ENCODE measurements around the gene SMTNL2. TPM values are rescaled to one million over a fixed set of nuclear protein-coding genes. Genes with fewer than 3 reads are reported as not detected.
"Not testable (repeated sequence)": the region's sequence is repeated elsewhere in the genome, so short reads cannot be mapped to it uniquely, and the experiment has no call there.

Gene SMTNL2
- total RNA-seq, 1 donor from 2014 or later: 0.46 TPM

DNA sequence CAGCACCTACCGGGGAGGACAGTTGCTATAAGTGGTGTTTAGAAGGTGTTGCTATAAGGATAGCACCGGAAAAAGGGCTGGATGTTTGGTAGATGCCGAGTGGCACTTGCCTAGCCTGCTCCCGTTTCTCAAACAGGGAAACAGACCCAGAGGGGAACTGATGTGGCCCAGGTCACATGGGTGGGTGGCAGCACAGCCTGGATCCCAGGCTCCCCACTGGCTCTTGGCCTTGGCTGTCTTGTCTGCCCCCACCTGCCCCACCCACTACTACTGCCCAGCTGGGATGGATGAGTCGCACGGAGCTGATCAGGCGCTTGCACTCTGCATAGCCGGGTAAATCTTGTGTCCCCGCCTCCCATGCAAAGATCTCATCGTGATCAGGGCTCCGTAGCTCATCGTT, 7.2 kb downstream of the SMTNL2 start:
- Histone ChIP-seq H3K4me3 (ENCODE audit: low read depth, low read length) (no peak overlapping the region), H3K36me3 (ENCODE audit: control insufficient read depth, insufficient read depth, low read length) (no peaks in the 10 kb centered on the region), H3K27me3 (ENCODE audit: control insufficient read depth, insufficient read depth, low read length) (peaks cover 36% of the 10 kb centered on the region)
- TF ChIP-seq, protein P1, sequence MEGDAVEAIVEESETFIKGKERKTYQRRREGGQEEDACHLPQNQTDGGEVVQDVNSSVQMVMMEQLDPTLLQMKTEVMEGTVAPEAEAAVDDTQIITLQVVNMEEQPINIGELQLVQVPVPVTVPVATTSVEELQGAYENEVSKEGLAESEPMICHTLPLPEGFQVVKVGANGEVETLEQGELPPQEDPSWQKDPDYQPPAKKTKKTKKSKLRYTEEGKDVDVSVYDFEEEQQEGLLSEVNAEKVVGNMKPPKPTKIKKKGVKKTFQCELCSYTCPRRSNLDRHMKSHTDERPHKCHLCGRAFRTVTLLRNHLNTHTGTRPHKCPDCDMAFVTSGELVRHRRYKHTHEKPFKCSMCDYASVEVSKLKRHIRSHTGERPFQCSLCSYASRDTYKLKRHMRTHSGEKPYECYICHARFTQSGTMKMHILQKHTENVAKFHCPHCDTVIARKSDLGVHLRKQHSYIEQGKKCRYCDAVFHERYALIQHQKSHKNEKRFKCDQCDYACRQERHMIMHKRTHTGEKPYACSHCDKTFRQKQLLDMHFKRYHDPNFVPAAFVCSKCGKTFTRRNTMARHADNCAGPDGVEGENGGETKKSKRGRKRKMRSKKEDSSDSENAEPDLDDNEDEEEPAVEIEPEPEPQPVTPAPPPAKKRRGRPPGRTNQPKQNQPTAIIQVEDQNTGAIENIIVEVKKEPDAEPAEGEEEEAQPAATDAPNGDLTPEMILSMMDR (IDR thresholded peaks at IDR 0.05; ENCODE audit: insufficient read depth, low read length, poor library complexity, severe bottlenecking): no peak
- no peak for DNase-seq (ENCODE audit: low read depth)

DNA sequence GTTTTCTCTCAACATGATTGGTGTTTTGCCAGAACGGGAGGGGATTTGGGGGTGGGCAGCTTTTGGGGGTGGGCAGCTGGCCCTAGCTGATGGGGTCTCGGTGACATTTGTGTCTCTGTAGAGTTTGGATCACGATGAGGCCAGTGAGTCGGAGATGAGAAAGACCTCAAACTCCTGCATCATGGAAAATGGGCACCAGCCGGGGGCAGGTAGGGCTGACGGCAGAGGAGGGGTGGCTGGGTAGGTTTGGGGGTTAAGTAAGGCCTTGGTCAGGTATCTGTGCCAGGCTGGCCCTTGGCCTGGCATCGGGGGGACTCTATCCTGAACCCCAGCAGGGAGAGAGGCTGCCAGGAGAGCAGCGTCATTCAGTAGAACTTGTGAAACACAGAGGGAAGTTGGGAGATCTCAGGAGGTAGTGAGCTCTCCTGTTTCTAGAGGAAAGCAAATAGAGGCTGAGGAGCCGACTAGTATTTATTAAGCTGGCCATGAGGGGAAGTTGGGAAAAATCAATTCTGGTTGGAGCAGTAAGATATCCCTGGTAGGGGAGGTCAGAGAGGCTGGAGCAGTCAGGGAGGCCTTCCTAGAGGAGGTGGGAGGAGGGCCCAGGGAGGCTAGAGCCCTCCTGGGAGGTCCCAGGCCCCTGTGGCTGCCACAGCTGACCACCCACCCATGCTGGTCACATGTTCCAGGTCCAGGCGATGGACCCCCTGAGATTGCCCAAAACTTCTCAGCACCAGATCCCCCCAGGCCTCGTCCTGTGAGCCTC, 8.1 kb downstream of the SMTNL2 start:
- Histone ChIP-seq H3K4me3 (ENCODE audit: low read depth, low read length) (no peak overlapping the region), H3K27me3 (ENCODE audit: control insufficient read depth, insufficient read depth, low read length) (peaks cover 37% of the 10 kb centered on the region), H3K36me3 (ENCODE audit: control insufficient read depth, insufficient read depth, low read length) (no peaks in the 10 kb centered on the region)
- no peak for DNase-seq (ENCODE audit: low read depth)
- TF ChIP-seq, protein P1 (IDR thresholded peaks at IDR 0.05; ENCODE audit: insufficient read depth, low read length, poor library complexity, severe bottlenecking): no peak

DNA sequence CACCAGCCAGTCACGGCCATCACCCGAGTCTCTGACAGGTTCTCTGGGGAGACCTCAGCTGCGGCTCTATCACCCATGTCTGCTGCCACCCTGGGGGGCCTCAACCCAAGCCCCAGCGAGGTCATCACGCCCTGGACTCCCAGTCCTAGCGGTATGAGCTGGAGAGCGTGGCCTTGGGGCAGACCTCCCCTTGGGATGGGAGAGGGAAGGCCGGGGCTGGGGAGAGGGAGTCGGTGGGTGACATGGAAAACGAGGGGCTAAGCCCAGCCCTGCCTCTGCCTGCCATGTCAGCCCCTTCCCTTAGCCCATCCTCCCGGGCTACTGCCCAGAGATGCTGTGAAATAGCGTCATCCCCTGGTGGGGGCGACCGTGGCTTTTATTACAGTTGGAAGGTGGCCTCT, 8.7 kb downstream of the SMTNL2 start:
- TF ChIP-seq, protein P1 (IDR thresholded peaks at IDR 0.05; ENCODE audit: insufficient read depth, low read length, poor library complexity, severe bottlenecking): no peak
- Histone ChIP-seq H3K27me3 (ENCODE audit: control insufficient read depth, insufficient read depth, low read length) (peaks cover 36% of the 10 kb centered on the region), H3K36me3 (ENCODE audit: control insufficient read depth, insufficient read depth, low read length) (no peaks in the 10 kb centered on the region), H3K4me3 (ENCODE audit: low read depth, low read length) (no peak overlapping the region)
- DNase-seq (ENCODE audit: low read depth): no peak

DNA sequence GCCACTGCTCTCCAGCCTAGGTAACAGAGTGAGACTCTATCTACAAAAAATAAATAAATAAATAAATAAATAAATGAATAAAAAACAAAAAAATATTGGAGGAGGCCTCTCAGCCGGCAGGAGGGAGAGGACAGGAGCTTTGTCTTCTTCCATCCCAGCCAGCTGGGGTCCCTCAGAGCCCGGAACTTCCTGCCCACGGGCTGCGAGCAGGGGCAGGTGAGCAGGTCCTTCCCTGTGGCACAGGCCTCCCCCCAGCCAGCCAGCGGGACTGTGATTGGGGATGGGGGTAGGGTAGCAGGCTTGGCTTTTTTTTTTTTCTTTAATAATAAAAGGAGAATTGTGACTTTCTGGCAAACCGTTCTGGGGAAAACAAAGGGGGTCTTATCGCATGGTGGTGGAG, 10.1 kb downstream of the SMTNL2 start:
- Histone ChIP-seq H3K4me3 (ENCODE audit: low read depth, low read length) (no peak overlapping the region), H3K27me3 (ENCODE audit: control insufficient read depth, insufficient read depth, low read length) (peaks cover 28% of the 10 kb centered on the region), H3K36me3 (ENCODE audit: control insufficient read depth, insufficient read depth, low read length) (no peaks in the 10 kb centered on the region)
- TF ChIP-seq, protein P1 (IDR thresholded peaks at IDR 0.05; ENCODE audit: insufficient read depth, low read length, poor library complexity, severe bottlenecking): no peak
- DNase-seq (ENCODE audit: low read depth): no peak

DNA sequence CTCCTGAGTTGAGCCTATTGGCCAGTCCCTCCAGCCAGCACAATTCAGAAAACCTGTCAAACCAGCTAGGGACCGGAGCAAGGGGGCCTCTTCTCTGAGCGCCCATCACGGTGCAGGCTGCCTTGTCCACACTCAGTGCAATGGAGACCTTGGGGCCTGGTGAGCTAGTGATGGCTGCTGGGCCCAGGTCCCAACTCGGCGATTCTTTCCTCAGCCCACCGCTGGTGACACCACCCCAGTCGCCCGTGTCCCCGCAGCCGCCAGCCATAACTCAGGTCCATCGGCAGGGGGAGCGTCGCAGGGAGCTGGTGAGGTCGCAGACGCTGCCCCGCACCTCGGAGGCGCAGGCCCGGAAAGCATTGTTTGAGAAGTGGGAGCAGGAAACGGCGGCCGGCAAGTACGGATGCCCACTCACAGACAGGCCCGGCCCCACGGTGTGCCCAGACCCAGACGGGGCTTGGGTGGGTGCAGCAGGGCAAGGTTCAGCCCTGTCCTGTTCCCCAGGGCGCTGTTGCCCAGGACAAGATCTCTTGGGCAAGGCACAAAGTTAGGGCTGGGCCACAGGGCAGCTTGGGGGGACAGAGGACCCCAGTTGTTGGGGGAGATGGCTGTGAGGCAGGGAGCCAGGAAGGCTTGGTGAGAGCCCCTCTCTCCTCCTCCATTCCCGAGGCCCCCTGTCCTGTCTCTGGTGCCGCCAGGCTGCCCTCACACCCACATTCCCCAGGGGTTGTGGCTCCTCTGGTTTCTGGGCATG, 10.8 kb downstream of the SMTNL2 start:
- H3K27me3 ChIP-seq (ENCODE audit: control insufficient read depth, insufficient read depth, low read length): peaks cover 30% of the 10 kb centered on the region
- H3K36me3 ChIP-seq (ENCODE audit: control insufficient read depth, insufficient read depth, low read length): no peaks in the 10 kb centered on the region
- no peak for DNase-seq (ENCODE audit: low read depth)
- H3K4me3 ChIP-seq (ENCODE audit: low read depth, low read length): no peak overlapping the region
- TF ChIP-seq, protein P1 (IDR thresholded peaks at IDR 0.05; ENCODE audit: insufficient read depth, low read length, poor library complexity, severe bottlenecking): peak; percentile 44

DNA sequence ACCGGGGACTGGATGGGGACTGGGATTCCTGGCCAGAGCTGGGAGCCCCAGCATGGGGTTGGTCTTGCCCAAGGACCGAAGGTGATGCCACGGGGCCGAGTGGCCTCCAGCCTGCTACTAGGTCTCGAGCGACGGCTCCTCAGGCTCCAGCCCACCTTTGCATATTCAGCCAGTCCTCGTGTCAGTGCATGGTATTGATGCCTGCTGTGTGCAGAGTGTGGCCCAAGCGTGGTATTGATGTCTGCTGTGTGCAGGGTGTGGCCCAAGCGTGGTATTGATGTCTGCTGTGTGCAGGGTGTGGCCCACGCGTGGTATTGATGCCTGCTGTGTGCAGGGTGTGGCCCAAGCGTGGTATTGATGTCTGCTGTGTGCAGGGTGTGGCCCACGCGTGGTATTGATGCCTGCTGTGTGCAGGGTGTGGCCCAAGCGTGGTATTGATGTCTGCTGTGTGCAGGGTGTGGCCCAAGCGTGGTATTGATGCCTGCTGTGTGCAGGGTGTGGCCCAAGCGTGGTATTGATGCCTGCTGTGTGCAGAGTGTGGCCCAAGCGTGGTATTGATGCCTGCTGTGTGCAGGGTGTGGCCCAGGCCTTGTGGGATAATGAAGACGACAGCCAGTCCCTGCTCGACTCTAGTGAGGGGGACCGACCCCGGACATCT, 11.5 kb downstream of the SMTNL2 start:
- DNase-seq (ENCODE audit: low read depth); H3K36me3 ChIP-seq (ENCODE audit: control insufficient read depth, insufficient read depth, low read length); H3K4me3 ChIP-seq (ENCODE audit: low read depth, low read length): not testable (repeated sequence)
- H3K27me3 ChIP-seq (ENCODE audit: control insufficient read depth, insufficient read depth, low read length): peaks cover 25% of the 10 kb centered on the region

Data from kidney epithelial cell (primary cell).